Measurements from ENCODE around the gene OLFM1. TPM values are rescaled to one million over a fixed set of nuclear protein-coding genes. Genes with fewer than 3 reads are reported as not detected.

Gene OLFM1
- total and polyA plus RNA-seq, 2 of the 4 experiments (the other 2 are of a cell fraction), result 0.36 to 0.38 TPM

DNA sequence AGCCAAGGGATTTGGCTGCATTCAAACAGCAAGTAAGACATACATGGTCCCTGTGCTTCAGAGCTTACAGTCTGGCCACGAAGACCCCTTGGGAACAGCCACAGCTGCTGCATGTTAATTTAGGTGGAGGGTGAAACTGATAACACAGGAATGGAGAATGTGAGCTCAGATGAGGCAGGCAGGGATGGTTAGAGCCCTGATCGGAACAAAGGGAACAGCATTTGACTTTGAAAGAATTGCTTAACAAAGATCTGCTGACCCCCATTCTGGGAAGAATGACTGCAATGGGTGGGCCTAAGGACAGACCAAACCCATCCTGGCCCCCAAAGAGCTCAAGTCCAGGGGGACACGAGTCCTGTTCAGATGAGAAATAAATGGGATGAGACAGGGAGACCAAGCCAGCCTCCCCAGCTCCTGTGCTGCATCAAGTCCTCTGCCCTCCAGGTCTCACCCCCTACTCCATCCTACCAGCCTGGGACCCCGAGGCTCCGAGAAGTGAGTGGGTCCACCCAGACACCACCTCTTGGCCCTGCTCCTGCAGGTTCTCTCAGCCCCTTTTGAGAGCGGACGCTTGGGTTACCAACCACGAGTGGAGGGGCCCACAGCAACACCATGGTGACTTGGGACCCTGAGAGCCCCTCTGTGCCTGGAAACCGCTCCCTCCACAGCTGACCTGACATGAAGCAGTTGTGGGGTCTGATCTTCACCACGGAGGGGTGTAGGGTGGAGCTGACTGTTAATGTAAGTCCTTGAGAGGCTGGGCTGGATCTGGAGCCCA is 50.8 kb downstream of the OLFM1 start:
- dilution Hi-C loops (cut with HindIII; ENCODE audit: low sequenced_read_pairs, unreplicated experiment), result no loop called here
- Histone ChIP-seq H3K27ac (ENCODE audit: insufficient read depth, low read length) (no peak overlapping the region), H3K23ac (ENCODE audit: low read depth, low read length) (no peak overlapping the region), H2AK5ac (ENCODE audit: low read depth, low read length) (no peak overlapping the region), H3K4me1 (ENCODE audit: control insufficient read depth, insufficient read depth, low read length) (no peaks in the 10 kb centered on the region), H4K5ac (ENCODE audit: low read depth, low read length) (no peak overlapping the region), H2AK9ac (replicated peaks; ENCODE audit: low read depth, low read length, poor library complexity) (no peak overlapping the region), H3K9me3 (ENCODE audit: control insufficient read depth, insufficient read depth, low read length) (peaks cover 40% of the 10 kb centered on the region), H3K36me3 (ENCODE audit: control insufficient read depth, insufficient read depth, low read length) (no peaks in the 10 kb centered on the region), H3K9ac (ENCODE audit: low read depth, low read length) (no peak overlapping the region), H4K20me1 (ENCODE audit: insufficient read depth, low read length) (no peaks in the 10 kb centered on the region), H3K56ac (ENCODE audit: extremely low read depth, insufficient read depth, low read length) (no peak overlapping the region), H3K4me2 (ENCODE audit: low read depth, low read length) (no peak overlapping the region), H3K18ac (ENCODE audit: low read depth, low read length) (no peak overlapping the region), H2BK120ac (ENCODE audit: low read depth, low read length) (no peak overlapping the region), H3K14ac (replicated peaks; ENCODE audit: low read depth, low read length) (no peak overlapping the region), H3K79me1 (ENCODE audit: low read depth in 1 of 2, low read length in 2 of 2) (no peaks in the 10 kb centered on the region), H2AFZ (replicated peaks; ENCODE audit: low read length, poor library complexity) (no peak overlapping the region), H2BK15ac (ENCODE audit: low read depth, low read length) (no peak overlapping the region), H3K9me1 (ENCODE audit: insufficient read depth, low read length) (no peaks in the 10 kb centered on the region), H4K91ac (ENCODE audit: insufficient read depth, low read depth, low read length) (no peak overlapping the region), H3K4ac (ENCODE audit: low read depth, low read length) (no peak overlapping the region), H2BK5ac (ENCODE audit: low read depth, low read length, poor library complexity, severe bottlenecking) (no peak overlapping the region), H4K8ac (ENCODE audit: low read depth in 2 of 2, low read length in 2 of 2) (no peak overlapping the region), H3K4me3 (ENCODE audit: insufficient read depth, low read depth, low read length) (no peak overlapping the region), H2BK20ac (ENCODE audit: low read depth, low read length) (no peak overlapping the region), H3K27me3 (ENCODE audit: control insufficient read depth, insufficient read depth, low read length) (no peaks in the 10 kb centered on the region)
- TF ChIP-seq FOS (IDR thresholded peaks at IDR 0.05; ENCODE audit: low read depth, low read length) (no peak), RAD21 (IDR thresholded peaks at IDR 0.05; ENCODE audit: low read length) (no peak), MAFK (IDR thresholded peaks at IDR 0.05; ENCODE audit: low read depth, low read length) (no peak), BHLHE40 (IDR thresholded peaks at IDR 0.05; ENCODE audit: low read depth, low read length) (no peak)
- intact Hi-C loops (cut with micrococcal nuclease), result no loop called here
- ATAC-seq (ENCODE audit: low read depth) (no peak), DNase-seq (no peak)
- no TSS peak for BruUV-seq (replicated peaks)
- POLR2A ChIA-PET (ENCODE audit: unreplicated experiment), result no interaction called here
- 62% methylated on average over 5 of the region's 10 CpGs; no CpG with 5 or more reads in 1 of the 2 experiments for WGBS, 2 experiments (ENCODE audit: extremely low coverage in 2 of 2, insufficient read length in 1 of 2)
- CTCF ChIA-PET, result no interaction called here
- in situ Hi-C loops (cut with MboI; ENCODE audit: low sequenced_read_pairs), result no loop called here

Measured in IMR-90 (cell line).